Body of pancreas (tissue), 4 donors: ENCODE measurements around the gene TTC3. TPM values are rescaled to one million over a fixed set of nuclear protein-coding genes. Genes with fewer than 3 reads are reported as not detected.

ENCODE experiments used
- ATAC-seq: fragments of 150-250 bp; one replicate; pipeline ENCODE4 v1.9.1; 2016
- DNase-seq, 4 donors: peaks; one replicate each; pipeline ENCODE4 v3.0.0-alpha.2; 2019
- H3K27ac ChIP-seq, 4 donors: fragments of 200-600 bp; sonication (generic); 1 replicate in 3 of 4; 2 replicates in 1 of 4; pipeline versions ENCODE4 v1.5.1 to v1.6.1; 2016 to 2019; ENCODE audit warnings: mild to moderate bottlenecking in 1 of 4, mixed read lengths in 1 of 4, moderate library complexity in 1 of 4
- H3K27me3 ChIP-seq, 2 donors: fragments of 200-600 bp; sonication (generic); one replicate each; pipeline ENCODE4 v1.6.0; 2016; ENCODE audit warnings: mild to moderate bottlenecking in 1 of 2
- H3K36me3 ChIP-seq, 2 donors: fragments of 200-600 bp; sonication (generic); replicated peaks in 1 of 2; 2 replicates each; pipeline ENCODE4 v1.5.1; 2016; ENCODE audit warnings: low read depth in 2 of 2; ENCODE audit not compliant: insufficient read depth in 1 of 2
- H3K4me1 ChIP-seq: fragments of 200-600 bp; sonication (generic); one replicate; pipeline ENCODE4 v1.6.0; 2016
- H3K4me3 ChIP-seq, 2 donors: fragments of 200-600 bp; sonication (generic); 1 replicate in 1 of 2; 2 replicates in 1 of 2; pipeline ENCODE4 v1.5.1; 2016 to 2019
- H3K9me3 ChIP-seq, 3 donors: fragments of 200-600 bp; sonication (generic); 1 replicate in 2 of 3; 2 replicates in 1 of 3; pipeline ENCODE4 v1.5.1; 2016
- CTCF ChIP-seq, 7 experiments: fragments of 450-650 bp in 4 of 7; fragments of 200-600 bp in 3 of 7; sonication (generic) in 3 of 7; IDR thresholded peaks; one replicate each; pipeline ENCODE4 v1.5.1; 2016 to 2019; ENCODE audit warnings: antibody characterized with exemption in 7 of 7
- POLR2A ChIP-seq, 3 donors: fragments of 450-650 bp; IDR thresholded peaks; one replicate each; pipeline ENCODE4 v1.6.1; 2016; ENCODE audit warnings: antibody characterized with exemption in 3 of 3, mild to moderate bottlenecking in 2 of 3
- WGBS, 2 donors: methylation state at CpG; one replicate each; pipeline ENCODE4 v1.1.5; 2017; 5-methylcytosine and 5-hydroxymethylcytosine counted together
- intact Hi-C: fragments of 100-400 bp; cut with DNase I; formaldehyde crosslinking; loops from one replicate; pipeline ENCODE4 v1.15.1; 2023
- total RNA-seq, 2 donors: library from RNA; depleted of rRNA; stranded (reverse); fragments of >200 nt; gene quantifications; one replicate each; pipeline ENCODE4 v1.1.0, GENCODE V29; 2016

Gene TTC3
- total RNA-seq, 2 donors from 2014 or later, result 99.9 to 246 TPM

- no peak for ATAC-seq
- DNase-seq, result no peak
- Histone ChIP-seq H3K27me3 (no peaks in the 10 kb centered on the region), H3K4me3 (no peak overlapping the region), H3K36me3 (no peaks in the 10 kb centered on the region), H3K9me3 (no peaks in the 10 kb centered on the region), H3K27ac (no peak overlapping the region), H3K4me1 (no peaks in the 10 kb centered on the region)
- TF ChIP-seq POLR2A (IDR thresholded peaks at IDR 0.05) (no peak), CTCF (IDR thresholded peaks at IDR 0.05) (no peak)
- WGBS, 2 donors, result 53 to 61% methylated on average over 2 of the region's 2 CpGs
- intact Hi-C loops, result no loop called here
Measured at GRCh38 chr21:37058261-37058660, 14.8 kb upstream of the TTC3 start.

- TF ChIP-seq POLR2A (IDR thresholded peaks at IDR 0.05) (no peak), CTCF (IDR thresholded peaks at IDR 0.05) (no peak)
- no peak overlapping the region for H3K4me3 ChIP-seq
- H3K9me3 ChIP-seq, result no peaks in the 10 kb centered on the region
- 67 to 75% methylated on average over 5 of the region's 5 CpGs for WGBS, 2 donors
- ATAC-seq, result no peak
- no peaks in the 10 kb centered on the region for H3K36me3 ChIP-seq
- intact Hi-C loops, result no loop called here
- H3K27me3 ChIP-seq, result no peaks in the 10 kb centered on the region
- DNase-seq, result no peak
- no peaks in the 10 kb centered on the region for H3K4me1 ChIP-seq
- H3K27ac ChIP-seq, result no peak overlapping the region
Measured at GRCh38 chr21:37059181-37059580, 13.9 kb upstream of the TTC3 start.

- no peak for TF ChIP-seq CTCF (IDR thresholded peaks at IDR 0.05)
- TF ChIP-seq POLR2A (IDR thresholded peaks at IDR 0.05), result no peak
- H3K4me1 ChIP-seq, result no peaks in the 10 kb centered on the region
- H3K9me3 ChIP-seq, result no peaks in the 10 kb centered on the region
- WGBS, 2 donors, result 95 to 100% methylated on average over 1 of the region's 1 CpG
- ATAC-seq (peak; percentile 64), DNase-seq (peak in 3 of 4 donors; percentile 31 to 64 (median 41))
- no peak overlapping the region for H3K27ac ChIP-seq
- no peaks in the 10 kb centered on the region for H3K36me3 ChIP-seq
- no peak overlapping the region for H3K4me3 ChIP-seq
- intact Hi-C loops, result no loop called here
- H3K27me3 ChIP-seq, result no peaks in the 10 kb centered on the region
Measured at GRCh38 chr21:37060296-37060695, 12.8 kb upstream of the TTC3 start.

GRCh38 chr21:37061926-37062592, 11.0 kb upstream of the TTC3 start:
- Histone ChIP-seq H3K9me3 (no peaks in the 10 kb centered on the region), H3K4me1 (no peaks in the 10 kb centered on the region), H3K36me3 (no peaks in the 10 kb centered on the region), H3K27me3 (no peaks in the 10 kb centered on the region), H3K4me3 (no peak overlapping the region), H3K27ac (no peak overlapping the region)
- intact Hi-C loops, result no loop called here
- ATAC-seq (no peak), DNase-seq (no peak)
- TF ChIP-seq POLR2A (IDR thresholded peaks at IDR 0.05), result no peak
- no peak for TF ChIP-seq CTCF (IDR thresholded peaks at IDR 0.05)
- WGBS, 2 donors, result 74 to 79% methylated on average over 7 of the region's 7 CpGs

- WGBS, 2 donors, result 86% methylated on average over 6 of the region's 6 CpGs
- no peak overlapping the region for H3K27ac ChIP-seq
- no peaks in the 10 kb centered on the region for H3K9me3 ChIP-seq
- TF ChIP-seq CTCF (IDR thresholded peaks at IDR 0.05) (no peak), POLR2A (IDR thresholded peaks at IDR 0.05) (no peak)
- no peaks in the 10 kb centered on the region for H3K4me1 ChIP-seq
- H3K4me3 ChIP-seq, result no peak overlapping the region
- H3K27me3 ChIP-seq, result no peaks in the 10 kb centered on the region
- intact Hi-C loops, result no loop called here
- ATAC-seq, result no peak
- no peak for DNase-seq
- H3K36me3 ChIP-seq, result no peaks in the 10 kb centered on the region
Measured at GRCh38 chr21:37062593-37062935, 10.5 kb upstream of the TTC3 start.
